Measurements from ENCODE around the gene NBPF19. TPM values are rescaled to one million over a fixed set of nuclear protein-coding genes. Genes with fewer than 3 reads are reported as not detected.
"Not testable (repeated sequence)": the region's sequence is repeated elsewhere in the genome, so short reads cannot be mapped to it uniquely, and the experiment has no call there.

The NBPF19 gene
- total RNA-seq (38.1 and 41.2 TPM in 2 replicates), polyA plus RNA-seq (11.3 and 14.6 TPM in 2 replicates), polyA minus RNA-seq (13.1 and 19.8 TPM in 2 replicates)
- 23.9 TPM for total RNA-seq (2013)

GRCh38 chr1:149474745-149475144, at the start of gene NBPF19:
Gene NBPF19, plus strand, starts transcription at chr1:149475045. Its CDS starts 888 bp downstream, at chr1:149475933.
- no CpG with 5 or more reads among the region's 2 CpGs for WGBS (ENCODE audit: insufficient coverage)
- H3K9ac ChIP-seq (ENCODE audit: low read length); CTCF ChIA-PET; H3K27ac Mint-ChIP-seq; H3K9me3 Mint-ChIP-seq (ENCODE audit: insufficient read depth); H2AFZ ChIP-seq (ENCODE audit: insufficient read depth, low read depth, low read length, poor library complexity, severe bottlenecking); H3K27ac ChIP-seq (ENCODE audit: low read length in 2 of 2); ATAC-seq (ENCODE audit: low read depth); H3K79me2 ChIP-seq (ENCODE audit: control insufficient read depth, insufficient read depth, low read length); H3K27me3 Mint-ChIP-seq; H3K4me1 ChIP-seq (ENCODE audit: control insufficient read depth in 2 of 2, insufficient read depth in 2 of 2, low read length in 2 of 2); H3K4me2 ChIP-seq (replicated peaks; ENCODE audit: low read depth, low read length, poor library complexity, severe bottlenecking); DNase-seq; POLR2A ChIA-PET; intact Hi-C loops (cut with micrococcal nuclease); H3K4me3 Mint-ChIP-seq; H3K4me3 ChIP-seq (ENCODE audit: control extremely low read depth in 1 of 5, extremely low read depth in 1 of 5, insufficient read depth in 1 of 5, low read depth in 2 of 5, low read length in 4 of 5); H3K27me3 ChIP-seq (replicated peaks in 1 of 4; ENCODE audit: control extremely low read depth in 1 of 4, control insufficient read depth in 3 of 4, insufficient read depth in 4 of 4, low read length in 3 of 4); H4K20me1 ChIP-seq (ENCODE audit: control insufficient read depth, insufficient read depth, low read length, poor library complexity, severe bottlenecking); H3K36me3 ChIP-seq (replicated peaks in 1 of 2; ENCODE audit: control extremely low read depth in 1 of 2, control insufficient read depth in 1 of 2, extremely low read depth in 1 of 2, insufficient read depth in 2 of 2, low read length in 1 of 2); H3K4me1 Mint-ChIP-seq; H3K9me3 ChIP-seq (ENCODE audit: control extremely low read depth in 1 of 3, control insufficient read depth in 2 of 3, insufficient read depth in 1 of 3, low read length in 2 of 3): not testable (repeated sequence)

GRCh38 chr1:149428317-149428716, 46.5 kb upstream of the NBPF19 start:
- POLR2A ChIA-PET; H3K4me2 ChIP-seq (replicated peaks; ENCODE audit: low read depth, low read length, poor library complexity, severe bottlenecking); H3K27me3 ChIP-seq (replicated peaks in 1 of 4; ENCODE audit: control extremely low read depth in 1 of 4, control insufficient read depth in 3 of 4, insufficient read depth in 4 of 4, low read length in 3 of 4); H2AFZ ChIP-seq (ENCODE audit: insufficient read depth, low read depth, low read length, poor library complexity, severe bottlenecking); ATAC-seq (ENCODE audit: low read depth); DNase-seq; H3K36me3 ChIP-seq (replicated peaks in 1 of 2; ENCODE audit: control extremely low read depth in 1 of 2, control insufficient read depth in 1 of 2, extremely low read depth in 1 of 2, insufficient read depth in 2 of 2, low read length in 1 of 2); H3K4me1 ChIP-seq (ENCODE audit: control insufficient read depth in 2 of 2, insufficient read depth in 2 of 2, low read length in 2 of 2); H3K27me3 Mint-ChIP-seq; H3K27ac ChIP-seq (ENCODE audit: low read length in 2 of 2); H4K20me1 ChIP-seq (ENCODE audit: control insufficient read depth, insufficient read depth, low read length, poor library complexity, severe bottlenecking); H3K9me3 ChIP-seq (ENCODE audit: control extremely low read depth in 1 of 3, control insufficient read depth in 2 of 3, insufficient read depth in 1 of 3, low read length in 2 of 3); H3K4me1 Mint-ChIP-seq; H3K9me3 Mint-ChIP-seq (ENCODE audit: insufficient read depth); H3K79me2 ChIP-seq (ENCODE audit: control insufficient read depth, insufficient read depth, low read length); intact Hi-C loops (cut with micrococcal nuclease); H3K9ac ChIP-seq (ENCODE audit: low read length); CTCF ChIA-PET; H3K27ac Mint-ChIP-seq; H3K4me3 ChIP-seq (ENCODE audit: control extremely low read depth in 1 of 5, extremely low read depth in 1 of 5, insufficient read depth in 1 of 5, low read depth in 2 of 5, low read length in 4 of 5); H3K4me3 Mint-ChIP-seq: not testable (repeated sequence)
- no CpG with 5 or more reads among the region's 3 CpGs for WGBS (ENCODE audit: insufficient coverage)

GRCh38 chr1:149445451-149445850, 29.4 kb upstream of the NBPF19 start:
- H3K36me3 ChIP-seq (replicated peaks in 1 of 2; ENCODE audit: control extremely low read depth in 1 of 2, control insufficient read depth in 1 of 2, extremely low read depth in 1 of 2, insufficient read depth in 2 of 2, low read length in 1 of 2); H3K27me3 Mint-ChIP-seq; H3K4me1 ChIP-seq (ENCODE audit: control insufficient read depth in 2 of 2, insufficient read depth in 2 of 2, low read length in 2 of 2); H3K9me3 ChIP-seq (ENCODE audit: control extremely low read depth in 1 of 3, control insufficient read depth in 2 of 3, insufficient read depth in 1 of 3, low read length in 2 of 3); H3K79me2 ChIP-seq (ENCODE audit: control insufficient read depth, insufficient read depth, low read length); H3K27ac ChIP-seq (ENCODE audit: low read length in 2 of 2); H3K27ac Mint-ChIP-seq; CTCF ChIA-PET; ATAC-seq (ENCODE audit: low read depth); intact Hi-C loops (cut with micrococcal nuclease); H3K9ac ChIP-seq (ENCODE audit: low read length); H3K9me3 Mint-ChIP-seq (ENCODE audit: insufficient read depth); H3K4me1 Mint-ChIP-seq; POLR2A ChIA-PET; H3K4me2 ChIP-seq (replicated peaks; ENCODE audit: low read depth, low read length, poor library complexity, severe bottlenecking); H4K20me1 ChIP-seq (ENCODE audit: control insufficient read depth, insufficient read depth, low read length, poor library complexity, severe bottlenecking); H3K27me3 ChIP-seq (replicated peaks in 1 of 4; ENCODE audit: control extremely low read depth in 1 of 4, control insufficient read depth in 3 of 4, insufficient read depth in 4 of 4, low read length in 3 of 4); H2AFZ ChIP-seq (ENCODE audit: insufficient read depth, low read depth, low read length, poor library complexity, severe bottlenecking); H3K4me3 ChIP-seq (ENCODE audit: control extremely low read depth in 1 of 5, extremely low read depth in 1 of 5, insufficient read depth in 1 of 5, low read depth in 2 of 5, low read length in 4 of 5): not testable (repeated sequence)
- peak; percentile 11 for DNase-seq
- WGBS (ENCODE audit: insufficient coverage) = no CpG with 5 or more reads among the region's 6 CpGs
- H3K4me3 Mint-ChIP-seq = peak overlapping the region; percentile 26

- H3K79me2 ChIP-seq (ENCODE audit: control insufficient read depth, insufficient read depth, low read length); ATAC-seq (ENCODE audit: low read depth); H3K27me3 Mint-ChIP-seq; DNase-seq; POLR2A ChIA-PET; H3K4me2 ChIP-seq (replicated peaks; ENCODE audit: low read depth, low read length, poor library complexity, severe bottlenecking); H3K9ac ChIP-seq (ENCODE audit: low read length); H3K4me1 Mint-ChIP-seq; H3K4me1 ChIP-seq (ENCODE audit: control insufficient read depth in 2 of 2, insufficient read depth in 2 of 2, low read length in 2 of 2); intact Hi-C loops (cut with micrococcal nuclease); H3K36me3 ChIP-seq (replicated peaks in 1 of 2; ENCODE audit: control extremely low read depth in 1 of 2, control insufficient read depth in 1 of 2, extremely low read depth in 1 of 2, insufficient read depth in 2 of 2, low read length in 1 of 2); CTCF ChIA-PET; H3K27ac Mint-ChIP-seq; H2AFZ ChIP-seq (ENCODE audit: insufficient read depth, low read depth, low read length, poor library complexity, severe bottlenecking); H3K27ac ChIP-seq (ENCODE audit: low read length in 2 of 2); H3K4me3 ChIP-seq (ENCODE audit: control extremely low read depth in 1 of 5, extremely low read depth in 1 of 5, insufficient read depth in 1 of 5, low read depth in 2 of 5, low read length in 4 of 5); H4K20me1 ChIP-seq (ENCODE audit: control insufficient read depth, insufficient read depth, low read length, poor library complexity, severe bottlenecking); H3K4me3 Mint-ChIP-seq; H3K9me3 ChIP-seq (ENCODE audit: control extremely low read depth in 1 of 3, control insufficient read depth in 2 of 3, insufficient read depth in 1 of 3, low read length in 2 of 3); H3K9me3 Mint-ChIP-seq (ENCODE audit: insufficient read depth); H3K27me3 ChIP-seq (replicated peaks in 1 of 4; ENCODE audit: control extremely low read depth in 1 of 4, control insufficient read depth in 3 of 4, insufficient read depth in 4 of 4, low read length in 3 of 4): not testable (repeated sequence)
- WGBS (ENCODE audit: insufficient coverage) = no CpG with 5 or more reads among the region's 2 CpGs
Measured at GRCh38 chr1:149452196-149452595, 22.6 kb upstream of the NBPF19 start.
